Measurements from ENCODE around the gene STAB1.

The STAB1 gene

GRCh38 chr3:52461874-52462273 is 33.3 kb upstream of the STAB1 start:
- DNase-seq: no peak

GRCh38 chr3:52463416-52463815 is 31.7 kb upstream of the STAB1 start:
- DNase-seq: no peak

GRCh38 chr3:52468336-52468735 is 26.8 kb upstream of the STAB1 start:
- DNase-seq: peak; percentile 70 to 91

GRCh38 chr3:52469001-52469400 is 26.1 kb upstream of the STAB1 start:
- DNase-seq: peak; percentile 91 to 96

- DNase-seq: no peak
Observed at GRCh38 chr3:52470920-52471319, 24.2 kb upstream of the STAB1 start.

- DNase-seq: no peak
Observed at GRCh38 chr3:52471371-52472238, 23.5 kb upstream of the STAB1 start.

- no peak for DNase-seq
Observed at GRCh38 chr3:52472239-52473000, 22.7 kb upstream of the STAB1 start.

GRCh38 chr3:52473026-52473425 is 22.1 kb upstream of the STAB1 start:
- DNase-seq: no peak

GRCh38 chr3:52477076-52477795 is 17.9 kb upstream of the STAB1 start:
- no peak for DNase-seq

- no peak for DNase-seq
Observed at GRCh38 chr3:52477796-52478095, 17.4 kb upstream of the STAB1 start.

GRCh38 chr3:52479037-52479876 is 15.9 kb upstream of the STAB1 start:
- DNase-seq: no peak

GRCh38 chr3:52479877-52480575 is 15.1 kb upstream of the STAB1 start:
- DNase-seq: no peak

GRCh38 chr3:52480768-52481715 is 14.1 kb upstream of the STAB1 start:
- DNase-seq: peak in 1 of 2 experiments; percentile 66

GRCh38 chr3:52481819-52482521 is 13.2 kb upstream of the STAB1 start:
- DNase-seq: no peak

GRCh38 chr3:52483081-52483480 is 12.1 kb upstream of the STAB1 start:
- no peak for DNase-seq

GRCh38 chr3:52483577-52484381 is 11.4 kb upstream of the STAB1 start:
- DNase-seq: no peak

- no peak for DNase-seq
Observed at GRCh38 chr3:52484680-52485461, 10.3 kb upstream of the STAB1 start.

- DNase-seq: no peak
Observed at GRCh38 chr3:52487050-52487787, 7.9 kb upstream of the STAB1 start.

Data from NCI-H524 (cell line).